Lower lobe of right lung (tissue), 2 donors: Measurements from ENCODE around the gene KIF3B. TPM values are rescaled to one million over a fixed set of nuclear protein-coding genes. Genes with fewer than 3 reads are reported as not detected.
A peak's percentile ranks its signal among the peaks of the same experiment; 100 is the strongest.

ENCODE experiments used
- ATAC-seq, 2 donors: fragments of 200-7000 bp; cut with Tn5 transposase; one replicate each; pipeline ENCODE4 v1.9.1; 2020 to 2022; ENCODE audit warnings: mild to moderate bottlenecking in 2 of 2, moderate library complexity in 2 of 2
- DNase-seq: peaks from one replicate; pipeline ENCODE4 v3.0.0-alpha.2; 2020
- H3K27ac ChIP-seq: fragments of 200-600 bp; one replicate; pipeline ENCODE4 v1.8.0; 2022
- H3K27me3 ChIP-seq: fragments of 200-600 bp; one replicate; pipeline ENCODE4 v1.8.0; 2022; ENCODE audit warnings: low read depth
- H3K36me3 ChIP-seq: fragments of 200-600 bp; one replicate; pipeline ENCODE4 v1.8.0; 2022; ENCODE audit warnings: mild to moderate bottlenecking
- H3K4me1 ChIP-seq: fragments of 200-600 bp; one replicate; pipeline ENCODE4 v1.8.0; 2022
- H3K4me3 ChIP-seq: fragments of 200-600 bp; one replicate; pipeline ENCODE4 v1.8.0; 2022; ENCODE audit warnings: mild to moderate bottlenecking
- H3K9me3 ChIP-seq: fragments of 200-600 bp; one replicate; pipeline ENCODE4 v1.8.0; 2022
- CTCF ChIP-seq: fragments of 200-600 bp; IDR thresholded peaks from one replicate; pipeline ENCODE4 v1.8.0; 2022; ENCODE audit warnings: antibody characterized with exemption, mild to moderate bottlenecking
- intact Hi-C: fragments of 100-400 bp; cut with DNase I; formaldehyde crosslinking; loops from one replicate; pipeline ENCODE4 v1.11.0; 2022
- total RNA-seq: library from RNA; stranded (reverse); fragmentation: NEBNext Ultra II Directional; extraction: Animal tissue kit (Norgen Biotek cat#: 25700); gene quantifications from one replicate; pipeline ENCODE4 v1.2.1, GENCODE V29; 2021
- donor health status: DM: no; HTN: yes; CAD: no; lungs with severe emphysema.

Gene KIF3B
- total RNA-seq, 1 donor from 2014 or later: 28.0 TPM

- ATAC-seq: no peak
- peak overlapping the region; percentile 97 for H3K27ac ChIP-seq
- TF ChIP-seq CTCF: no peak
These were observed 82.3 kb downstream of the KIF3B start for GRCh38 chr20:32359633-32360332.

GRCh38 chr20:32360333-32360634, 82.8 kb downstream of the KIF3B start:
- intact Hi-C loops: no loop called here

More at GRCh38 chr20:32359633-32360332, 82.3 kb downstream of the KIF3B start:
- intact Hi-C loops: no loop called here
- Histone ChIP-seq H3K4me1 (peaks cover 60% of the 10 kb centered on the region), H3K9me3 (no peaks in the 10 kb centered on the region), H3K27me3 (no peaks in the 10 kb centered on the region), H3K4me3 (peak overlapping the region; percentile 83), H3K36me3 (no peaks in the 10 kb centered on the region)
- DNase-seq: no peak

DNA sequence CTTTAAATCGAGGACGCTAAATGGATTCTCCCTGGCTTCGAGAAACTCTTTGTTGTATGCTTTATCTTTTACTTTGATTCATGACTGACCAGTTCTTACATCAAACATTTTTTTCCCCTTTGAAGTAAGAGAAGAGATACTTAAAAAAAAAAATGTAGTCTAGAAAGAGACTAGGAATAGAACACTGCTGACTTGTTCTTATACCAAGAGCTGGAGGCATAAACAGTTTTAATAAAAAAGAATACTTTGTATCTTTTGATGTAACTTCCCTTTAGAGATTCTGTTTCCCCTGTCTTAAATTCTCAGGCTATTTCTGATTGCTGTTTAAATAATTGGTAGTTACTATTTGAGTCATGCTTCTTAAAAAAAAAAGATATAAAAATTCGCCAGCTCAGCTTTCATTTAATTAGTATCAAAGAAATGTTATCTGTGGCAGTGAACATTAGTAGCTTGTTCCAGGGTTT, 85.5 kb downstream of the KIF3B start:
- intact Hi-C loops: no loop called here
- Histone ChIP-seq H3K27me3 (no peaks in the 10 kb centered on the region), H3K4me3 (no peak overlapping the region), H3K4me1 (peaks cover 65% of the 10 kb centered on the region), H3K36me3 (peaks cover 7% of the 10 kb centered on the region), H3K27ac (no peak overlapping the region), H3K9me3 (no peaks in the 10 kb centered on the region)
- no peak for TF ChIP-seq CTCF
- DNase-seq: no peak
- no peak for ATAC-seq

More at GRCh38 chr20:32360333-32360634, 82.8 kb downstream of the KIF3B start:
- H3K36me3 ChIP-seq: no peaks in the 10 kb centered on the region
- peaks cover 65% of the 10 kb centered on the region for H3K4me1 ChIP-seq
- ATAC-seq (no peak), DNase-seq (no peak)
- peak overlapping the region; percentile 83 for H3K4me3 ChIP-seq
- H3K27me3 ChIP-seq: no peaks in the 10 kb centered on the region
- TF ChIP-seq CTCF: no peak
- H3K9me3 ChIP-seq: no peaks in the 10 kb centered on the region
- H3K27ac ChIP-seq: peak overlapping the region; percentile 97

GRCh38 chr20:32363492-32363891, 86.0 kb downstream of the KIF3B start:
- peaks cover 70% of the 10 kb centered on the region for H3K4me1 ChIP-seq
- H3K27ac ChIP-seq: no peak overlapping the region
- intact Hi-C loops: no loop called here

DNA sequence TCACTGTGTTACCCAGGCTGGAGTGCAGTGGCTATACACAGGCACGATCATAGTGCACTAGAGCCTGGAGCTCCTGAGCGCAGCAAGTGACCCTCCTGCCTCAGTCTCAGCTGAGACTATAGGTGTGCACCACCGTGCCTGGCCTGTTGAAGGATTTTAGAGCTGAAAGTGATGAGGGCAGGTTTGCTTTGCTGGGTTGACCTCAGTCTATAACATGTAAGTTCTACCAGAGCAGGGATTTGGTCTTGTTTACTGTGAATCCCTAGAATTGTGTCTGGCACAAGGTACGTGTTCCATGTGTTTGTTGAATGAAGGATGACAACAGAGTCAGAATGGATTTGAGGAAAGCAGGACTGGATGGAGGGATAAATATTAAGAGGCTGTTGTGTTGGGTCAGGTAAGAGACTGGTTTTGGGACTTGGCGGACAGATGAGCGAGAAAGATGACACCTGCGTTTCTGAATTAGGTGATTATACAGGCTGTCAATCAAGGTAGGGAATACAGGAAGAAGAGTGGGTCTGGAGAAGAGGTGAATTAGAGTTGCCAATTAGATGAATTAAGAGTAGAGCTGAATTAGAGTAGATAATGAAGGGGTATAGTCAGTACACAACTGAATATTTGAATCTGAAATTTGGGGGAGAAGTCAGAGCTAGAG, 87.2 kb downstream of the KIF3B start:
- no peak for DNase-seq
- H3K36me3 ChIP-seq: peaks cover 17% of the 10 kb centered on the region
- H3K9me3 ChIP-seq: no peaks in the 10 kb centered on the region
- no peak for TF ChIP-seq CTCF
- no peak overlapping the region for H3K4me3 ChIP-seq
- peaks cover 75% of the 10 kb centered on the region for H3K4me1 ChIP-seq
- H3K27ac ChIP-seq: no peak overlapping the region
- H3K27me3 ChIP-seq: no peaks in the 10 kb centered on the region
- intact Hi-C loops: no loop called here
- no peak for ATAC-seq

More at GRCh38 chr20:32363492-32363891, 86.0 kb downstream of the KIF3B start:
- H3K9me3 ChIP-seq: no peaks in the 10 kb centered on the region
- peaks cover 7% of the 10 kb centered on the region for H3K36me3 ChIP-seq
- no peak overlapping the region for H3K4me3 ChIP-seq
- H3K27me3 ChIP-seq: no peaks in the 10 kb centered on the region
- no peak for TF ChIP-seq CTCF
- DNase-seq: no peak
- ATAC-seq: no peak
